Tibial nerve (tissue), 3 donors: Measurements from ENCODE around the gene SNAPC4.

ENCODE experiments used
- CTCF ChIP-seq, 5 experiments: fragments of 200-600 bp in 3 of 5; fragments of 450-650 bp in 2 of 5; sonication (generic) in 3 of 5; IDR thresholded peaks; one replicate each; pipeline ENCODE4 v1.5.1; 2016 to 2019; ENCODE audit warnings: antibody characterized with exemption in 5 of 5, mild to moderate bottlenecking in 3 of 5, moderate library complexity in 2 of 5
- POLR2A ChIP-seq, 2 donors: fragments of 450-650 bp; IDR thresholded peaks; one replicate each; pipeline ENCODE4 v1.6.1; 2017; ENCODE audit warnings: antibody characterized with exemption in 2 of 2, mild to moderate bottlenecking in 2 of 2, moderate library complexity in 2 of 2

GRCh38 chr9:136434580-136435169, 34.7 kb upstream of the SNAPC4 start:
- no peak for TF ChIP-seq CTCF (IDR thresholded peaks at IDR 0.05)
- TF ChIP-seq POLR2A (IDR thresholded peaks at IDR 0.05) = no peak
